HepG2 (cell line): Measurements from ENCODE around the gene GPR62. TPM values are rescaled to one million over a fixed set of nuclear protein-coding genes. Genes with fewer than 3 reads are reported as not detected.

Experiments used
- AHR ChIP-seq: IDR thresholded peaks from 2 replicates; pipeline ENCODE4 v1.6.1; 2018; ENCODE audit warnings: missing genetic modification reagents, missing compliant biosample characterization
- ARNT ChIP-seq: fragments of 450-650 bp; IDR thresholded peaks from 2 replicates; pipeline ENCODE4 v1.6.1; 2017
- HNRNPK ChIP-seq: fragments of 200-400 bp; formaldehyde crosslinking; IDR thresholded peaks from 2 replicates; pipeline ENCODE4 v1.6.1; 2018; ENCODE audit warnings: low read length, low read depth, moderate library complexity, mild to moderate bottlenecking; ENCODE audit not compliant: poor library complexity, severe bottlenecking
- MIER2 ChIP-seq: IDR thresholded peaks from 2 replicates; pipeline ENCODE4 v1.6.1; 2016; ENCODE audit warnings: missing biosample characterization, missing genetic modification reagents
- MIXL1 ChIP-seq: IDR thresholded peaks from 2 replicates; pipeline ENCODE4 v1.6.1; 2016
- NFIC ChIP-seq: IDR thresholded peaks from 2 replicates; pipeline ENCODE4 v1.6.1; 2012; ENCODE audit warnings: mild to moderate bottlenecking, low read length, inconsistent platforms
- SMARCE1 ChIP-seq: fragments of 450-650 bp; IDR thresholded peaks from 2 replicates; pipeline ENCODE4 v1.6.1; 2017; ENCODE audit warnings: borderline replicate concordance
- THAP7 ChIP-seq: sonication (generic); formaldehyde crosslinking; IDR thresholded peaks from 2 replicates; pipeline ENCODE4 v1.8.1; 2023; ENCODE audit warnings: mild to moderate bottlenecking, missing genetic modification reagents
- TP53 ChIP-seq: sonication (generic); formaldehyde crosslinking; conservative IDR thresholded peaks from 2 replicates; pipeline ENCODE4 v1.4.0; 2020; ENCODE audit warnings: missing genetic modification reagents
- TRIM24 ChIP-seq: sonication (generic); formaldehyde crosslinking; IDR thresholded peaks from 2 replicates; pipeline ENCODE4 v1.8.0; 2022; ENCODE audit warnings: mild to moderate bottlenecking, missing genetic modification reagents
- XBP1 ChIP-seq: sonication (generic); formaldehyde crosslinking; IDR thresholded peaks from 2 replicates; pipeline ENCODE4 v1.5.0; 2020; ENCODE audit warnings: missing genetic modification reagents
- ZC3H13 ChIP-seq: sonication (generic); formaldehyde crosslinking; IDR thresholded peaks from 2 replicates; pipeline ENCODE4 v1.8.1; 2023; ENCODE audit warnings: mild to moderate bottlenecking, missing genetic modification reagents, moderate library complexity
- ZKSCAN5 ChIP-seq: sonication (generic); formaldehyde crosslinking; IDR thresholded peaks from 2 replicates; pipeline ENCODE4 v1.5.1; 2020; ENCODE audit warnings: mild to moderate bottlenecking, missing genetic modification reagents
- ZNF10 ChIP-seq: sonication (generic); formaldehyde crosslinking; IDR thresholded peaks from 2 replicates; pipeline ENCODE4 v1.4.0; 2020; ENCODE audit warnings: mild to moderate bottlenecking, low read depth, missing genetic modification reagents, borderline replicate concordance
- ZNF101 ChIP-seq: sonication (generic); formaldehyde crosslinking; IDR thresholded peaks from 2 replicates; pipeline ENCODE4 v1.4.0; 2020; ENCODE audit warnings: mild to moderate bottlenecking, low read depth, missing genetic modification reagents, borderline replicate concordance
- ZNF20 ChIP-seq: sonication (generic); formaldehyde crosslinking; IDR thresholded peaks from 2 replicates; pipeline ENCODE4 v1.4.0; 2020; ENCODE audit warnings: mild to moderate bottlenecking, moderate library complexity, missing genetic modification reagents
- ZNF329 ChIP-seq: sonication (generic); formaldehyde crosslinking; IDR thresholded peaks from 2 replicates; pipeline ENCODE4 v1.9.0; 2021; ENCODE audit warnings: low read depth, mild to moderate bottlenecking, missing genetic modification reagents
- ZNF343 ChIP-seq: sonication (generic); formaldehyde crosslinking; IDR thresholded peaks from 2 replicates; pipeline ENCODE4 v1.4.0; 2020; ENCODE audit warnings: mild to moderate bottlenecking, missing genetic modification reagents
- ZNF383 ChIP-seq: sonication (generic); formaldehyde crosslinking; IDR thresholded peaks from 2 replicates; pipeline ENCODE4 v1.4.0; 2020; ENCODE audit warnings: missing genetic modification reagents, mild to moderate bottlenecking, borderline replicate concordance
- ZNF629 ChIP-seq: sonication (generic); formaldehyde crosslinking; conservative IDR thresholded peaks from 2 replicates; pipeline ENCODE4 v1.5.0; 2020; ENCODE audit warnings: missing genetic modification reagents
- ZNF816 ChIP-seq: sonication (generic); formaldehyde crosslinking; IDR thresholded peaks from 2 replicates; pipeline ENCODE4 v1.8.0; 2022; ENCODE audit warnings: missing genetic modification reagents, mild to moderate bottlenecking, borderline replicate concordance
- polyA plus RNA-seq, 8 experiments: library from polyadenylated mRNA; depleted of rRNA in 3 of 8; stranded (reverse) in 7 of 8; unstranded in 1 of 8; fragments of >200 nt; fragmentation: Illumina TruSeq in 4 of 8; extraction: Trizol in 4 of 8; gene quantifications; 2 replicates each; pipeline versions ENCODE4 v1.2.1 to v1.2.3, GENCODE V29; 2011 to 2016; ENCODE audit warnings: low read depth in 4 of 8, missing spikeins in 1 of 8, mixed read lengths in 1 of 8; ENCODE audit not compliant: insufficient read depth in 1 of 8
- total RNA-seq, 5 experiments: library from RNA; depleted of rRNA; stranded (reverse); fragments of >200 nt; fragmentation: Illumina TruSeq; extraction: Trizol; gene quantifications; 2 replicates each; pipeline ENCODE4 v1.2.3, GENCODE V29; 2016; ENCODE audit warnings: low read depth in 1 of 5
- TF ChIP-seq, protein P1 (sequence below): sonication (generic); formaldehyde crosslinking; IDR thresholded peaks from 2 replicates; pipeline ENCODE4 v1.5.1; 2020; ENCODE audit warnings: mild to moderate bottlenecking, moderate library complexity, missing genetic modification reagents
- TF ChIP-seq, protein P2 (sequence below): sonication (generic); formaldehyde crosslinking; IDR thresholded peaks from 2 replicates; pipeline ENCODE4 v1.8.0; 2023; ENCODE audit warnings: mild to moderate bottlenecking, missing genetic modification reagents
- TF ChIP-seq, protein P3 (sequence below): sonication (generic); formaldehyde crosslinking; IDR thresholded peaks from 2 replicates; pipeline ENCODE4 v1.4.0; 2020; ENCODE audit warnings: missing genetic modification reagents
- TF ChIP-seq, protein P4 (sequence below): sonication (generic); formaldehyde crosslinking; IDR thresholded peaks from 2 replicates; pipeline ENCODE4 v1.8.0; 2022; ENCODE audit warnings: mild to moderate bottlenecking, missing genetic modification reagents

The GPR62 gene
- total and polyA plus RNA-seq, 2 of the 13 experiments (the other 11 are each of a cell fraction or from before 2014, with no cell fraction given): not detected

DNA sequence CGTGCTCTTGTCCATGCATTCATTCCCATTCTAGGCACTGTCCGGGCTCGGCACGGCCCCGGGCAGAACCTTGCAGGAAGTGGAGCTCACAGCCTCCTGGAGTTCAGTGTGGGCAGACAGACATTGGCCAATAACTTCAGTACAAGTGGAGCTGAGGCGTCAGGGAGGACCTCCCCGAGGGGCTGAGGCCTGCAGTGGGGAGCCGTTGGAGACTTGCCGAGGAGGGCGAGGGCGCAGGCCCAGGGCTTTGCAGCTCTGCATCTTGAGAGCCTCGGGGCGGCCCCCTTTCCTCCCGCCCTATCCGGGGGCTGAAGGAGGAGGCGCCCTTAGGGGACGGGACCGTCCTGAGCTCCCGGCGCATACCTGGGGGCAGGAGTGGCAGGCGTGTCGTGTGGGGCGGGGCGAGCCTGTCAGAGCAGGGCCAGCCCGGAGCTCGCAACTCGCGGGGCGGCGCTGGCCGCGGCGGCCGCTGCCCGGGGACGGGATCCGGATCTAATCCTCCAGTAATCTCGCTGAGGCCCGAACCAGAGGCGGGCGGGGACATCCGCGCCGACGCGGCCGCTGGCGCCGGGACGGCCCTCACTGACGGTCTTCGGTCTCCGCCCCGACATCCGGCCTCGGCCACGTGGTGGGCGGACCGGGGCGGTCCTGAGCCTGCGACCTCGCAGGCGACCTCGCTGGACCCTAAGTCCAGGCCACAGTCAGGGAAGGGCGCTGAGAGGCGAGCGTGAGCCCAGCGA, 27.8 kb downstream of the GPR62 start, which contains the start of gene ACY1 (continued):
- TF ChIP-seq, protein P1, sequence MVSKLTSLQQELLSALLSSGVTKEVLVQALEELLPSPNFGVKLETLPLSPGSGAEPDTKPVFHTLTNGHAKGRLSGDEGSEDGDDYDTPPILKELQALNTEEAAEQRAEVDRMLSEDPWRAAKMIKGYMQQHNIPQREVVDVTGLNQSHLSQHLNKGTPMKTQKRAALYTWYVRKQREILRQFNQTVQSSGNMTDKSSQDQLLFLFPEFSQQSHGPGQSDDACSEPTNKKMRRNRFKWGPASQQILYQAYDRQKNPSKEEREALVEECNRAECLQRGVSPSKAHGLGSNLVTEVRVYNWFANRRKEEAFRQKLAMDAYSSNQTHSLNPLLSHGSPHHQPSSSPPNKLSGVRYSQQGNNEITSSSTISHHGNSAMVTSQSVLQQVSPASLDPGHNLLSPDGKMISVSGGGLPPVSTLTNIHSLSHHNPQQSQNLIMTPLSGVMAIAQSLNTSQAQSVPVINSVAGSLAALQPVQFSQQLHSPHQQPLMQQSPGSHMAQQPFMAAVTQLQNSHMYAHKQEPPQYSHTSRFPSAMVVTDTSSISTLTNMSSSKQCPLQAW (CRISPR knock-in tag): peak; percentile 91
- TF ChIP-seq MIXL1 (peak; percentile 54; the same call in 1 of the 2 replicates), ZNF101 (peak; percentile 94), SMARCE1 (no peak), ZC3H13 (CRISPR knock-in tag) (peak; percentile 70; the same call in 1 of the 2 replicates), NFIC (no peak), ZNF343 (peak; percentile 83; the same call in 1 of the 2 replicates), TRIM24 (CRISPR knock-in tag) (no peak), MIER2 (CRISPR knock-in tag) (no peak), AHR (CRISPR knock-in tag) (no peak), XBP1 (CRISPR knock-in tag) (no peak), TP53 (CRISPR knock-in tag) (no peak), ZNF383 (CRISPR knock-in tag) (no peak), ZKSCAN5 (CRISPR knock-in tag) (no peak), ZNF20 (CRISPR knock-in tag) (no peak), ZNF329 (0 out of 2 replicates have a peak, but pooled peaks have one; percentile 27), ZNF816 (CRISPR knock-in tag) (peak; percentile 78; the same call in 1 of the 2 replicates), ZNF629 (CRISPR knock-in tag) (no peak), ZNF10 (CRISPR knock-in tag) (no peak), ARNT (no peak), THAP7 (peak; percentile 80; the same call in 1 of the 2 replicates), HNRNPK (peak; percentile 94)
- TF ChIP-seq, protein P2, sequence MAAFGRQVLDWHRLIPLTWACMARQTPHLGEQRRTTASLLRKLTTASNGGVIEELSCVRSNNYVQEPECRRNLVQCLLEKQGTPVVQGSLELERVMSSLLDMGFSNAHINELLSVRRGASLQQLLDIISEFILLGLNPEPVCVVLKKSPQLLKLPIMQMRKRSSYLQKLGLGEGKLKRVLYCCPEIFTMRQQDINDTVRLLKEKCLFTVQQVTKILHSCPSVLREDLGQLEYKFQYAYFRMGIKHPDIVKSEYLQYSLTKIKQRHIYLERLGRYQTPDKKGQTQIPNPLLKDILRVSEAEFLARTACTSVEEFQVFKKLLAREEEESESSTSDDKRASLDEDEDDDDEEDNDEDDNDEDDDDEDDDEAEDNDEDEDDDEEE (CRISPR knock-in tag): no peak
- TF ChIP-seq, protein P3, sequence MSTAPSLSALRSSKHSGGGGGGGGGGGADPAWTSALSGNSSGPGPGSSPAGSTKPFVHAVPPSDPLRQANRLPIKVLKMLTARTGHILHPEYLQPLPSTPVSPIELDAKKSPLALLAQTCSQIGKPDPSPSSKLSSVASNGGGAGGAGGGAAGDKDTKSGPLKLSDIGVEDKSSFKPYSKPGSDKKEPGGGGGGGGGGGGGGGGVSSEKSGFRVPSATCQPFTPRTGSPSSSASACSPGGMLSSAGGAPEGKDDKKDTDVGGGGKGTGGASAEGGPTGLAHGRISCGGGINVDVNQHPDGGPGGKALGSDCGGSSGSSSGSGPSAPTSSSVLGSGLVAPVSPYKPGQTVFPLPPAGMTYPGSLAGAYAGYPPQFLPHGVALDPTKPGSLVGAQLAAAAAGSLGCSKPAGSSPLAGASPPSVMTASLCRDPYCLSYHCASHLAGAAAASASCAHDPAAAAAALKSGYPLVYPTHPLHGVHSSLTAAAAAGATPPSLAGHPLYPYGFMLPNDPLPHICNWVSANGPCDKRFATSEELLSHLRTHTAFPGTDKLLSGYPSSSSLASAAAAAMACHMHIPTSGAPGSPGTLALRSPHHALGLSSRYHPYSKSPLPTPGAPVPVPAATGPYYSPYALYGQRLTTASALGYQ (CRISPR knock-in tag): 0 out of 2 replicates have a peak, but pooled peaks have one; percentile 41
- TF ChIP-seq, protein P4, sequence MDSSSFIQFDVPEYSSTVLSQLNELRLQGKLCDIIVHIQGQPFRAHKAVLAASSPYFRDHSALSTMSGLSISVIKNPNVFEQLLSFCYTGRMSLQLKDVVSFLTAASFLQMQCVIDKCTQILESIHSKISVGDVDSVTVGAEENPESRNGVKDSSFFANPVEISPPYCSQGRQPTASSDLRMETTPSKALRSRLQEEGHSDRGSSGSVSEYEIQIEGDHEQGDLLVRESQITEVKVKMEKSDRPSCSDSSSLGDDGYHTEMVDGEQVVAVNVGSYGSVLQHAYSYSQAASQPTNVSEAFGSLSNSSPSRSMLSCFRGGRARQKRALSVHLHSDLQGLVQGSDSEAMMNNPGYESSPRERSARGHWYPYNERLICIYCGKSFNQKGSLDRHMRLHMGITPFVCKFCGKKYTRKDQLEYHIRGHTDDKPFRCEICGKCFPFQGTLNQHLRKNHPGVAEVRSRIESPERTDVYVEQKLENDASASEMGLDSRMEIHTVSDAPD (CRISPR knock-in tag): peak; percentile 11; the same call in 1 of the 2 replicates
